ENCODE data around the gene DSE. TPM values are rescaled to one million over a fixed set of nuclear protein-coding genes. Genes with fewer than 3 reads are reported as not detected.

DSE gene
- total and polyA plus RNA-seq, 9 donors: 23.1 to 61.6 (median 40.6) TPM

- Histone ChIP-seq H3K4me3 (no peak overlapping the region), H3K36me3 (no peaks in the 10 kb centered on the region), H3K27ac (no peak overlapping the region), H3K9me3 (no peaks in the 10 kb centered on the region), H3K4me1 (ENCODE audit: insufficient read depth) (peaks cover 11% of the 10 kb centered on the region), H3K27me3 (no peaks in the 10 kb centered on the region)
- TF ChIP-seq EP300 (IDR thresholded peaks at IDR 0.05): no peak
- TF ChIP-seq CTCF (IDR thresholded peaks at IDR 0.05): no peak
- no peak for TF ChIP-seq POLR2A (IDR thresholded peaks at IDR 0.05)
- intact Hi-C loops (cut with DNase I): no loop called here
- DNase-seq: no peak
- WGBS, 3 donors: 92 to 94% (median 93%) methylated on average over 4 of the region's 4 CpGs
Observed at GRCh38 chr6:116408491-116408890, 37.7 kb downstream of the DSE start.

- H3K27ac ChIP-seq: no peak overlapping the region
Observed at GRCh38 chr6:116409756-116410155, 39.0 kb downstream of the DSE start.

GRCh38 chr6:116411284-116411623 is 40.5 kb downstream of the DSE start:
- Histone ChIP-seq H3K4me1 (ENCODE audit: insufficient read depth) (peaks cover 2% of the 10 kb centered on the region), H3K36me3 (no peaks in the 10 kb centered on the region), H3K9me3 (no peaks in the 10 kb centered on the region), H3K27ac (no peak overlapping the region), H3K27me3 (no peaks in the 10 kb centered on the region), H3K4me3 (no peak overlapping the region)
- intact Hi-C loops (cut with DNase I): no loop called here
- no peak for TF ChIP-seq EP300 (IDR thresholded peaks at IDR 0.05)
- TF ChIP-seq POLR2A (IDR thresholded peaks at IDR 0.05): no peak
- no peak for TF ChIP-seq CTCF (IDR thresholded peaks at IDR 0.05)
- DNase-seq: no peak
- 0 to 4% (median 1%) methylated on average over 4 of the region's 4 CpGs for WGBS, 3 donors

More at GRCh38 chr6:116409756-116410155, 39.0 kb downstream of the DSE start:
- Histone ChIP-seq H3K27me3 (no peaks in the 10 kb centered on the region), H3K4me1 (ENCODE audit: insufficient read depth) (peaks cover 8% of the 10 kb centered on the region), H3K36me3 (no peaks in the 10 kb centered on the region), H3K9me3 (no peaks in the 10 kb centered on the region), H3K4me3 (no peak overlapping the region)
- DNase-seq: no peak
- 79 to 83% (median 80%) methylated on average over 3 of the region's 3 CpGs for WGBS, 3 donors
- TF ChIP-seq POLR2A (IDR thresholded peaks at IDR 0.05) (no peak), EP300 (IDR thresholded peaks at IDR 0.05) (no peak), CTCF (IDR thresholded peaks at IDR 0.05) (no peak)
- intact Hi-C loops (cut with DNase I): no loop called here

- intact Hi-C loops (cut with DNase I): no loop called here
- TF ChIP-seq EP300 (IDR thresholded peaks at IDR 0.05): no peak
- no peak for TF ChIP-seq POLR2A (IDR thresholded peaks at IDR 0.05)
- TF ChIP-seq CTCF (IDR thresholded peaks at IDR 0.05): no peak
- no peaks in the 10 kb centered on the region for H3K4me1 ChIP-seq (ENCODE audit: insufficient read depth)
- no peak for DNase-seq
- no peaks in the 10 kb centered on the region for H3K9me3 ChIP-seq
- H3K36me3 ChIP-seq: no peaks in the 10 kb centered on the region
- H3K27me3 ChIP-seq: no peaks in the 10 kb centered on the region
- no peak overlapping the region for H3K27ac ChIP-seq
- H3K4me3 ChIP-seq: no peak overlapping the region
Observed at GRCh38 chr6:116412270-116412669, 41.5 kb downstream of the DSE start.

- H3K9me3 ChIP-seq: no peaks in the 10 kb centered on the region
- no peak for DNase-seq
- H3K27me3 ChIP-seq: no peaks in the 10 kb centered on the region
- TF ChIP-seq CTCF (IDR thresholded peaks at IDR 0.05) (no peak), POLR2A (IDR thresholded peaks at IDR 0.05) (no peak), EP300 (IDR thresholded peaks at IDR 0.05) (no peak)
- peaks cover 7% of the 10 kb centered on the region for H3K4me1 ChIP-seq (ENCODE audit: insufficient read depth)
- intact Hi-C loops (cut with DNase I): no loop called here
- H3K4me3 ChIP-seq: no peak overlapping the region
- no peak overlapping the region for H3K27ac ChIP-seq
- WGBS, 3 donors: 65 to 83% (median 79%) methylated on average over 1 of the region's 1 CpG
- no peaks in the 10 kb centered on the region for H3K36me3 ChIP-seq
Observed at GRCh38 chr6:116413357-116413756, 42.6 kb downstream of the DSE start.
